GM12878 (cell line): ENCODE results near the gene GGNBP2. TPM values are rescaled to one million over a fixed set of nuclear protein-coding genes. Genes with fewer than 3 reads are reported as not detected.
A peak's percentile ranks its signal among the peaks of the same experiment; 100 is the strongest.

Source experiments
- ATAC-seq: fragments of 200-7000 bp; cut with Tn5 transposase; 3 replicates; pipeline ENCODE4 v1.9.1; 2020; ENCODE audit warnings: mild to moderate bottlenecking, moderate library complexity
- BruUV-seq: library from RNA; stranded (reverse); fragments of 400-500 nt; replicated peaks from 2 replicates; lab custom pipeline; 2021; lab: Mats Ljungman, UMichigan
- CTCF ChIA-PET: fragments of 300-600 bp; sonication (Branson Sonifier 250); formaldehyde crosslinking; extraction: SDS; loops from one replicate; lab custom pipeline; 2021; ENCODE audit warnings: inconsistent platforms; lab: Yijun Ruan, JAX
- POLR2A ChIA-PET: fragments of 350-600 bp; formaldehyde crosslinking; extraction: SDS; loops from one replicate; lab custom pipeline; 2021; ENCODE audit warnings: inconsistent platforms; lab: Charles Lee
- RAD21 ChIA-PET: fragments of 300-600 bp; sonication (Branson Sonifier 250); formaldehyde crosslinking; loops from one replicate; lab custom pipeline; 2023; ENCODE audit warnings: antibody characterized with exemption; ENCODE audit not compliant: unreplicated experiment; lab: Charles Lee
- SMC1A ChIA-PET: fragments of 300-600 bp; sonication (Branson Sonifier 250); formaldehyde crosslinking; loops from one replicate; lab custom pipeline; 2023; ENCODE audit not compliant: unreplicated experiment, uncharacterized antibody; lab: Charles Lee
- DNase-seq: peaks from one replicate; pipeline ENCODE4 v3.0.0-alpha.2; 2011; ENCODE audit warnings: low read depth, low spot score
- FAIRE-seq: peaks from 3 replicates; lab custom pipeline; 2011; peaks lifted over from hg19 to GRCh38; lab: Jason Lieb, UNC
- H2AFZ ChIP-seq: 2 replicates; pipeline ENCODE4 v1.6.0; 2011; ENCODE audit warnings: low read depth, low read length, control low read depth; ENCODE audit not compliant: control insufficient read depth
- H3K27ac ChIP-seq: 2 replicates; pipeline ENCODE4 v1.5.1; 2011; ENCODE audit warnings: control low read depth; ENCODE audit not compliant: control insufficient read depth, insufficient read depth
- H3K27me3 ChIP-seq, 2 experiments: replicated peaks in 1 of 2; 2 replicates each; pipeline versions ENCODE4 v1.6.0 to v1.6.1; 2011; ENCODE audit warnings: low read length in 1 of 2; ENCODE audit not compliant: control insufficient read depth in 2 of 2, insufficient read depth in 2 of 2
- H3K36me3 ChIP-seq, 2 experiments: 2 replicates each; pipeline ENCODE4 v1.5.1; 2011; ENCODE audit warnings: low read length in 1 of 2; ENCODE audit not compliant: control insufficient read depth in 2 of 2, insufficient read depth in 2 of 2
- H3K4me1 ChIP-seq: 2 replicates; pipeline ENCODE4 v1.6.1; 2011; ENCODE audit warnings: mild to moderate bottlenecking, low read length, moderate library complexity, mixed read lengths; ENCODE audit not compliant: control insufficient read depth, insufficient read depth
- H3K4me2 ChIP-seq: 2 replicates; pipeline ENCODE4 v1.6.0; 2011; ENCODE audit warnings: control low read depth; ENCODE audit not compliant: control insufficient read depth, insufficient read depth
- H3K4me3 ChIP-seq: fragments of 200-600 bp; sonication (generic); 2 replicates; pipeline ENCODE4 v1.5.1; 2016
- H3K79me2 ChIP-seq: 2 replicates; pipeline ENCODE4 v1.6.0; 2011; ENCODE audit warnings: low read length; ENCODE audit not compliant: control insufficient read depth, insufficient read depth
- H3K9ac ChIP-seq: 2 replicates; pipeline ENCODE4 v1.8.0; 2011; ENCODE audit warnings: low read length, control low read depth, mixed read lengths; ENCODE audit not compliant: control insufficient read depth, insufficient read depth
- H3K9me3 ChIP-seq: replicated peaks from 3 replicates; pipeline ENCODE4 v1.5.1; 2011; ENCODE audit warnings: mild to moderate bottlenecking, low read length; ENCODE audit not compliant: control insufficient read depth, insufficient read depth
- H4K20me1 ChIP-seq: 2 replicates; pipeline ENCODE4 v1.6.0; 2011; ENCODE audit not compliant: control insufficient read depth, insufficient read depth
- BMI1 ChIP-seq: fragments of 450-650 bp; IDR thresholded peaks from 2 replicates; pipeline ENCODE4 v1.6.1; 2016; ENCODE audit warnings: mild to moderate bottlenecking, moderate library complexity, borderline replicate concordance
- CBX3 ChIP-seq: fragments of 200-600 bp; sonication (generic); IDR thresholded peaks from 2 replicates; pipeline ENCODE4 v1.6.1; 2016; ENCODE audit warnings: low read depth, borderline replicate concordance
- SIN3A ChIP-seq: IDR thresholded peaks from 2 replicates; pipeline ENCODE4 v1.6.1; 2012; ENCODE audit warnings: low read depth, low read length, improper control_type of control experiment
- TCF3 ChIP-seq: IDR thresholded peaks from 2 replicates; pipeline ENCODE4 v1.6.1; 2012; ENCODE audit warnings: low read depth, mild to moderate bottlenecking, low read length, borderline replicate concordance; ENCODE audit not compliant: insufficient read depth
- USF1 ChIP-seq: IDR thresholded peaks from 2 replicates; pipeline ENCODE4 v1.6.1; 2011; ENCODE audit warnings: borderline replicate concordance, low read depth, mild to moderate bottlenecking, moderate library complexity, mixed read lengths, low read length; ENCODE audit not compliant: insufficient read depth; ENCODE audit errors: extremely low read length
- YY1 ChIP-seq: IDR thresholded peaks from 2 replicates; pipeline ENCODE4 v1.6.1; 2011; ENCODE audit warnings: low read depth, mild to moderate bottlenecking, low read length
- in situ Hi-C: fragments of 300-500 bp; cut with MboI; formaldehyde crosslinking; loops from 9 replicates; pipeline ENCODE4 v1.14.3; 2018; ENCODE audit warnings: mixed read lengths
- intact Hi-C: fragments of 100-400 bp; cut with micrococcal nuclease; formaldehyde crosslinking; loops from one replicate; pipeline ENCODE4 v1.14.2; 2022; ENCODE audit not compliant: unreplicated experiment
- polyA plus RNA-seq, 11 experiments: library from polyadenylated mRNA; depleted of rRNA in 4 of 11; unstranded in 6 of 11; stranded (reverse) in 5 of 11; fragments of >200 nt; fragmentation: Nextera tagmentation in 4 of 11; fragmentation: Illumina TruSeq in 1 of 11; extraction: Ambion mirVana in 4 of 11; extraction: Trizol in 1 of 11; gene quantifications; 1 replicate in 1 of 11; 2 replicates in 10 of 11; pipeline versions ENCODE4 v1.2.1 to v1.2.3, GENCODE V29; 2011 to 2016; ENCODE audit warnings: inconsistent platforms in 2 of 11, missing spikeins in 2 of 11, low read depth in 1 of 11
- total RNA-seq, 4 experiments: library from RNA; depleted of rRNA in 3 of 4; stranded (reverse); fragments of >200 nt in 3 of 4; fragmentation: Illumina TruSeq in 1 of 4; extraction: Trizol in 1 of 4; gene quantifications; 2 replicates each; pipeline versions ENCODE4 v1.2.1 to v1.2.3, GENCODE V29; 2013 to 2021
- TF ChIP-seq, protein P1 (sequence below): IDR thresholded peaks from 2 replicates; pipeline ENCODE4 v1.6.1; 2012; ENCODE audit warnings: low read depth, low read length, improper control_type of control experiment
- TF ChIP-seq, protein P2 (sequence below): IDR thresholded peaks from 2 replicates; pipeline ENCODE4 v1.6.1; 2012; ENCODE audit warnings: low read length, inconsistent platforms

GGNBP2 gene
- total and polyA plus RNA-seq, 10 of the 15 experiments (the other 5 are each of a cell fraction or from before 2014, with no cell fraction given), result 36.3 to 82.0 (median 50.0) TPM

GRCh38 chr17:36547776-36548175 is 3.1 kb downstream of the GGNBP2 start:
- Histone ChIP-seq H3K27ac (no peak overlapping the region), H3K79me2 (peaks cover 62% of the 10 kb centered on the region), H3K4me1 (peaks cover 16% of the 10 kb centered on the region; the same call in 1 of the 2 replicates), H3K9ac (no peak overlapping the region), H3K36me3 (no peaks in the 10 kb centered on the region; a peak in 1 of 4 replicates), H4K20me1 (no peaks in the 10 kb centered on the region; the same call in 1 of the 2 replicates), H3K9me3 (no peaks in the 10 kb centered on the region), H3K27me3 (no peaks in the 10 kb centered on the region), H3K4me3 (no peak overlapping the region; the same call in 1 of the 2 replicates), H3K4me2 (peak overlapping the region; percentile 39; the same call in 1 of the 2 replicates), H2AFZ (no peak overlapping the region)
- ChIA-PET CTCF (interaction anchor here (4.6 kb wide), 1 partner anchor 55 kb away, joined by 34 read pairs; the partner anchor contains the start of gene MRM1), POLR2A (interaction anchor here (0.6 to 4.9 kb wide), 4 partner anchors 11 to 54 kb away, joined by 3 to 28 read pairs (median 4); partner anchors contain the start of gene MRM1), SMC1A (interaction anchor here (1.6 kb wide), 1 partner anchor 18 kb away, joined by 3 read pairs; no protein-coding TSS in a partner anchor), RAD21 (no interaction called here)
- no TSS peak for BruUV-seq
- TF ChIP-seq TCF3 (no peak), USF1 (no peak), SIN3A (no peak), CBX3 (no peak), BMI1 (no peak), YY1 (no peak)
- TF ChIP-seq, protein P1, sequence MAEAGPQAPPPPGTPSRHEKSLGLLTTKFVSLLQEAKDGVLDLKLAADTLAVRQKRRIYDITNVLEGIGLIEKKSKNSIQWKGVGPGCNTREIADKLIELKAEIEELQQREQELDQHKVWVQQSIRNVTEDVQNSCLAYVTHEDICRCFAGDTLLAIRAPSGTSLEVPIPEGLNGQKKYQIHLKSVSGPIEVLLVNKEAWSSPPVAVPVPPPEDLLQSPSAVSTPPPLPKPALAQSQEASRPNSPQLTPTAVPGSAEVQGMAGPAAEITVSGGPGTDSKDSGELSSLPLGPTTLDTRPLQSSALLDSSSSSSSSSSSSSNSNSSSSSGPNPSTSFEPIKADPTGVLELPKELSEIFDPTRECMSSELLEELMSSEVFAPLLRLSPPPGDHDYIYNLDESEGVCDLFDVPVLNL, result no peak
- TF ChIP-seq, protein P2, sequence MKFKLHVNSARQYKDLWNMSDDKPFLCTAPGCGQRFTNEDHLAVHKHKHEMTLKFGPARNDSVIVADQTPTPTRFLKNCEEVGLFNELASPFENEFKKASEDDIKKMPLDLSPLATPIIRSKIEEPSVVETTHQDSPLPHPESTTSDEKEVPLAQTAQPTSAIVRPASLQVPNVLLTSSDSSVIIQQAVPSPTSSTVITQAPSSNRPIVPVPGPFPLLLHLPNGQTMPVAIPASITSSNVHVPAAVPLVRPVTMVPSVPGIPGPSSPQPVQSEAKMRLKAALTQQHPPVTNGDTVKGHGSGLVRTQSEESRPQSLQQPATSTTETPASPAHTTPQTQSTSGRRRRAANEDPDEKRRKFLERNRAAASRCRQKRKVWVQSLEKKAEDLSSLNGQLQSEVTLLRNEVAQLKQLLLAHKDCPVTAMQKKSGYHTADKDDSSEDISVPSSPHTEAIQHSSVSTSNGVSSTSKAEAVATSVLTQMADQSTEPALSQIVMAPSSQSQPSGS, result no peak
- no peak for DNase-seq
- in situ Hi-C loops (no loop called here), intact Hi-C loops (loop anchor here (5.0 kb wide), 1 partner anchor 55 kb away; the partner anchor contains the start of gene MRM1)
- no peak for ATAC-seq
- FAIRE-seq, result no peak
